Brain microvascular endothelial cell (primary cell): ENCODE data around the gene KCNH2.

Source experiments
- DNase-seq: peaks from one replicate; pipeline ENCODE4 v3.0.0-alpha.2; 2020
- H3K27ac ChIP-seq: fragments of 250-450 bp; sonication (Bioruptor Pico); 2 replicates; pipeline ENCODE4 v1.5.1; 2020; ENCODE audit warnings: mild to moderate bottlenecking, moderate library complexity
- H3K27me3 ChIP-seq: fragments of 250-450 bp; sonication (Bioruptor Pico); replicated peaks from 2 replicates; pipeline ENCODE4 v1.5.1; 2020; ENCODE audit warnings: mild to moderate bottlenecking
- H3K36me3 ChIP-seq: fragments of 250-450 bp; sonication (Bioruptor Pico); replicated peaks from 2 replicates; pipeline ENCODE4 v1.5.1; 2020; ENCODE audit warnings: mild to moderate bottlenecking
- H3K4me3 ChIP-seq: 2 replicates; pipeline ENCODE4 v1.5.1; 2011; ENCODE audit warnings: low read depth, mild to moderate bottlenecking, control low read depth, low read length, moderate library complexity
- CTCF ChIP-seq: IDR thresholded peaks from 2 replicates; pipeline ENCODE4 v1.5.1; 2011; ENCODE audit warnings: low read depth, mild to moderate bottlenecking, moderate library complexity, low read length, control low read depth, inconsistent platforms; ENCODE audit errors: missing control alignments
- in situ Hi-C: cut with HindIII; loops from 2 replicates; pipeline ENCODE4 v1.10.0; 2017; ENCODE audit warnings: low sequenced_read_pairs, low pct_ligation_motif_present

KCNH2 gene

GRCh38 chr7:150957133-150958020 is 20.7 kb downstream of the KCNH2 start:
- Histone ChIP-seq H3K27ac (no peak overlapping the region), H3K36me3 (no peaks in the 10 kb centered on the region), H3K27me3 (peaks cover 26% of the 10 kb centered on the region), H3K4me3 (no peak overlapping the region)
- no peak for TF ChIP-seq CTCF
- in situ Hi-C loops, result no loop called here
- DNase-seq, result no peak

- Histone ChIP-seq H3K27ac (no peak overlapping the region), H3K36me3 (no peaks in the 10 kb centered on the region), H3K4me3 (no peak overlapping the region), H3K27me3 (peaks cover 22% of the 10 kb centered on the region)
- DNase-seq, result no peak
- in situ Hi-C loops, result no loop called here
- TF ChIP-seq CTCF, result no peak
These were observed 21.6 kb downstream of the KCNH2 start for GRCh38 chr7:150956395-150957132.

- in situ Hi-C loops, result no loop called here
- Histone ChIP-seq H3K4me3 (no peak overlapping the region), H3K27ac (no peak overlapping the region), H3K36me3 (no peaks in the 10 kb centered on the region), H3K27me3 (peaks cover 22% of the 10 kb centered on the region)
- no peak for TF ChIP-seq CTCF
- no peak for DNase-seq
These were observed 22.4 kb downstream of the KCNH2 start for GRCh38 chr7:150955519-150956394.

- TF ChIP-seq CTCF, result no peak
- H3K27me3 ChIP-seq, result peaks cover 22% of the 10 kb centered on the region
- H3K36me3 ChIP-seq, result no peaks in the 10 kb centered on the region
- no peak overlapping the region for H3K27ac ChIP-seq
- in situ Hi-C loops, result no loop called here
- DNase-seq, result no peak
- H3K4me3 ChIP-seq, result no peak overlapping the region
These were observed 23.1 kb downstream of the KCNH2 start for GRCh38 chr7:150954986-150955518.

GRCh38 chr7:150954201-150954985 is 23.7 kb downstream of the KCNH2 start:
- H3K27ac ChIP-seq, result no peak overlapping the region
- in situ Hi-C loops, result no loop called here
- no peak for DNase-seq
- H3K36me3 ChIP-seq, result no peaks in the 10 kb centered on the region
- H3K27me3 ChIP-seq, result peaks cover 19% of the 10 kb centered on the region
- no peak overlapping the region for H3K4me3 ChIP-seq
- no peak for TF ChIP-seq CTCF
